ENCODE measurements around the gene MRPL24.

Gene MRPL24

GRCh38 chr1:156751757-156752481, 11.0 kb upstream of the MRPL24 start:
- TF ChIP-seq CTCF (IDR thresholded peaks at IDR 0.05; ENCODE audit: low read depth, low read length, missing control alignments) = no peak
- peak overlapping the region; percentile 98 for H3K4me3 ChIP-seq (ENCODE audit: low read depth, low read length)
- DNase-seq (ENCODE audit: low read depth) = peak; percentile 87

GRCh38 chr1:156751451-156751756, 10.5 kb upstream of the MRPL24 start, which contains the start of gene HDGF:
HDGF (minus strand) TSS chr1:156751675; CDS start chr1:156751429, 246 bp downstream.
- H3K4me3 ChIP-seq (ENCODE audit: low read depth, low read length) = peak within 1 kb of the TSS; percentile 98
- no peak for TF ChIP-seq CTCF (IDR thresholded peaks at IDR 0.05; ENCODE audit: low read depth, low read length, missing control alignments)
- no peak for DNase-seq (ENCODE audit: low read depth)

GRCh38 chr1:156750711-156751450, 10.0 kb upstream of the MRPL24 start:
- no peak for TF ChIP-seq CTCF (IDR thresholded peaks at IDR 0.05; ENCODE audit: low read depth, low read length, missing control alignments)
- DNase-seq (ENCODE audit: low read depth) = no peak
- peak overlapping the region; percentile 98 for H3K4me3 ChIP-seq (ENCODE audit: low read depth, low read length)

GRCh38 chr1:156750191-156750672, 9.3 kb upstream of the MRPL24 start:
- DNase-seq (ENCODE audit: low read depth) = no peak
- TF ChIP-seq CTCF (IDR thresholded peaks at IDR 0.05; ENCODE audit: low read depth, low read length, missing control alignments) = no peak
- H3K4me3 ChIP-seq (ENCODE audit: low read depth, low read length) = peak overlapping the region; percentile 98

GRCh38 chr1:156749419-156750118, 8.7 kb upstream of the MRPL24 start:
- no peak for DNase-seq (ENCODE audit: low read depth)
- H3K4me3 ChIP-seq (ENCODE audit: low read depth, low read length) = peak overlapping the region; percentile 98
- no peak for TF ChIP-seq CTCF (IDR thresholded peaks at IDR 0.05; ENCODE audit: low read depth, low read length, missing control alignments)

- peak overlapping the region; percentile 98 for H3K4me3 ChIP-seq (ENCODE audit: low read depth, low read length)
- no peak for DNase-seq (ENCODE audit: low read depth)
- no peak for TF ChIP-seq CTCF (IDR thresholded peaks at IDR 0.05; ENCODE audit: low read depth, low read length, missing control alignments)
Observed at GRCh38 chr1:156748670-156749418, 8.0 kb upstream of the MRPL24 start.

Measured in GM12864 (cell line).